H9 (cell line): ENCODE measurements around the gene ADAMTS2. TPM values are rescaled to one million over a fixed set of nuclear protein-coding genes. Genes with fewer than 3 reads are reported as not detected.
A peak's percentile ranks its signal among the peaks of the same experiment; 100 is the strongest.

ENCODE experiments used
- DNase-seq: peaks from one replicate; pipeline ENCODE4 v3.0.0-alpha.2; 2017
- H2AFZ ChIP-seq: one replicate; pipeline ENCODE4 v1.6.1; 2013; ENCODE audit warnings: mild to moderate bottlenecking, low read length, control low read depth, moderate library complexity
- H2AK5ac ChIP-seq: 2 replicates; pipeline ENCODE4 v1.6.1; 2013; ENCODE audit warnings: low read length, control low read depth, mixed read lengths; ENCODE audit not compliant: insufficient read length
- H2BK120ac ChIP-seq: one replicate; pipeline ENCODE4 v1.6.1; 2013; ENCODE audit warnings: low read depth, mild to moderate bottlenecking, low read length, control low read depth, inconsistent platforms; ENCODE audit not compliant: poor library complexity, severe bottlenecking
- H2BK12ac ChIP-seq: 2 replicates; pipeline ENCODE4 v1.6.1; 2013; ENCODE audit warnings: low read length, control low read depth, mixed read lengths, low read depth; ENCODE audit not compliant: insufficient read length
- H2BK15ac ChIP-seq: 2 replicates; pipeline ENCODE4 v1.6.1; 2013; ENCODE audit warnings: low read depth, low read length, control low read depth
- H2BK20ac ChIP-seq: one replicate; pipeline ENCODE4 v1.6.1; 2013; ENCODE audit warnings: low read depth, mild to moderate bottlenecking, low read length, control low read depth, inconsistent platforms; ENCODE audit not compliant: poor library complexity, severe bottlenecking
- H2BK5ac ChIP-seq: 2 replicates; pipeline ENCODE4 v1.6.1; 2013; ENCODE audit warnings: low read length, control low read depth, mixed read lengths; ENCODE audit not compliant: insufficient read length
- H3K14ac ChIP-seq: 2 replicates; pipeline ENCODE4 v1.6.1; 2013; ENCODE audit warnings: low read length, control low read depth; ENCODE audit not compliant: insufficient read depth
- H3K18ac ChIP-seq: 2 replicates; pipeline ENCODE4 v1.6.1; 2013; ENCODE audit warnings: low read depth, mild to moderate bottlenecking, mixed read lengths, low read length, control low read depth; ENCODE audit not compliant: insufficient read length
- H3K23ac ChIP-seq: 2 replicates; pipeline ENCODE4 v1.6.1; 2013; ENCODE audit warnings: low read length, control low read depth, mixed read lengths, low read depth; ENCODE audit not compliant: insufficient read length
- H3K23me2 ChIP-seq: 2 replicates; pipeline ENCODE4 v1.6.1; 2013; ENCODE audit warnings: low read depth, mild to moderate bottlenecking, mixed read lengths, low read length, control low read depth; ENCODE audit not compliant: insufficient read length, poor library complexity, severe bottlenecking
- H3K27ac ChIP-seq: 2 replicates; pipeline ENCODE4 v1.5.1; 2013; ENCODE audit warnings: low read length, control low read depth, mixed read lengths, low read depth; ENCODE audit not compliant: insufficient read length
- H3K27me3 ChIP-seq: 2 replicates; pipeline ENCODE4 v1.6.1; 2013; ENCODE audit warnings: low read length, control low read depth, inconsistent platforms; ENCODE audit not compliant: insufficient read depth
- H3K4ac ChIP-seq: 2 replicates; pipeline ENCODE4 v1.6.1; 2013; ENCODE audit warnings: low read depth, mild to moderate bottlenecking, control low read depth, inconsistent platforms, low read length, moderate library complexity
- H3K4me1 ChIP-seq: 2 replicates; pipeline ENCODE4 v1.6.1; 2013; ENCODE audit warnings: low read length, control low read depth, inconsistent platforms; ENCODE audit not compliant: insufficient read depth
- H3K4me2 ChIP-seq: 2 replicates; pipeline ENCODE4 v1.6.1; 2013; ENCODE audit warnings: low read length, control low read depth, mixed read lengths; ENCODE audit not compliant: insufficient read length, insufficient read depth
- H3K56ac ChIP-seq: 2 replicates; pipeline ENCODE4 v1.6.1; 2013; ENCODE audit warnings: low read depth, mild to moderate bottlenecking, mixed read lengths, low read length, control low read depth; ENCODE audit not compliant: insufficient read length
- H3K79me1 ChIP-seq: 2 replicates; pipeline ENCODE4 v1.6.1; 2013; ENCODE audit warnings: low read depth, mild to moderate bottlenecking, moderate library complexity, low read length, control low read depth, inconsistent platforms; ENCODE audit not compliant: insufficient read depth, poor library complexity, severe bottlenecking
- H3K79me2 ChIP-seq: 2 replicates; pipeline ENCODE4 v1.6.1; 2013; ENCODE audit warnings: low read length, control low read depth, inconsistent platforms; ENCODE audit not compliant: insufficient read depth
- H3K9ac ChIP-seq: 2 replicates; pipeline ENCODE4 v1.6.1; 2013; ENCODE audit warnings: low read length, control low read depth, mixed read lengths; ENCODE audit not compliant: insufficient read length; ENCODE audit errors: extremely low read depth
- H3K9me3 ChIP-seq: one replicate; pipeline ENCODE4 v1.6.1; 2013; ENCODE audit warnings: low read depth, low read length, inconsistent platforms; ENCODE audit not compliant: control insufficient read depth
- H3T11ph ChIP-seq: one replicate; pipeline ENCODE4 v1.6.1; 2013; ENCODE audit warnings: mild to moderate bottlenecking, low read length, control low read depth, inconsistent platforms
- H4K20me1 ChIP-seq: one replicate; pipeline ENCODE4 v1.6.1; 2013; ENCODE audit not compliant: control insufficient read depth, insufficient read length, insufficient read depth
- H4K5ac ChIP-seq: 2 replicates; pipeline ENCODE4 v1.6.1; 2013; ENCODE audit warnings: low read depth, mild to moderate bottlenecking, mixed read lengths, low read length, control low read depth; ENCODE audit not compliant: insufficient read length
- H4K8ac ChIP-seq: replicated peaks from 2 replicates; pipeline ENCODE4 v1.6.1; 2013; ENCODE audit warnings: low read length, control low read depth, mixed read lengths, low read depth; ENCODE audit not compliant: insufficient read length
- H4K91ac ChIP-seq: 2 replicates; pipeline ENCODE4 v1.6.1; 2013; ENCODE audit warnings: low read depth, mild to moderate bottlenecking, moderate library complexity, mixed read lengths, low read length, control low read depth; ENCODE audit not compliant: insufficient read length
- H3K27ac Mint-ChIP-seq, 3 experiments: 2 replicates in 2 of 3; 3 replicates in 1 of 3; pipeline ENCODE4 v1.8.0; 2020 to 2021; ENCODE audit warnings: mixed read lengths in 3 of 3, mild to moderate bottlenecking in 1 of 3, moderate library complexity in 1 of 3
- H3K27me3 Mint-ChIP-seq: 2 replicates; pipeline ENCODE4 v1.8.0; 2021; ENCODE audit warnings: low read depth, mild to moderate bottlenecking, moderate library complexity, mixed read lengths
- H3K36me3 Mint-ChIP-seq, 3 experiments: 2 replicates in 2 of 3; 3 replicates in 1 of 3; pipeline ENCODE4 v1.8.0; 2020 to 2021; ENCODE audit warnings: low read depth in 3 of 3, mixed read lengths in 3 of 3; ENCODE audit not compliant: insufficient read depth in 1 of 3
- H3K4me1 Mint-ChIP-seq, 2 experiments: 2 replicates each; pipeline ENCODE4 v1.8.0; 2020; ENCODE audit warnings: mixed read lengths in 2 of 2
- H3K4me3 Mint-ChIP-seq, 2 experiments: 2 replicates in 1 of 2; 3 replicates in 1 of 2; pipeline ENCODE4 v1.8.0; 2020 to 2021; ENCODE audit warnings: mild to moderate bottlenecking in 2 of 2, mixed read lengths in 2 of 2, moderate library complexity in 1 of 2
- H3K9me3 Mint-ChIP-seq, 2 experiments: 2 replicates in 1 of 2; 3 replicates in 1 of 2; pipeline ENCODE4 v1.8.0; 2020; ENCODE audit warnings: mild to moderate bottlenecking in 2 of 2, mixed read lengths in 2 of 2, moderate library complexity in 1 of 2
- CTCF ChIP-seq: fragments of 200-600 bp; sonication (generic); conservative IDR thresholded peaks from 3 replicates; pipeline ENCODE4 v1.8.0; 2021; ENCODE audit warnings: antibody characterized with exemption, mild to moderate bottlenecking
- WGBS: extraction: QIAGEN DNeasy Blood & Tissue Kit; methylation state at CpG from one replicate; pipeline ENCODE4 v1.1.7; 2013; ENCODE audit warnings: missing lambda C conversion rate, low lambda C conversion rate, mixed read lengths; ENCODE audit not compliant: insufficient read length; ENCODE audit errors: extremely low coverage; 5-methylcytosine and 5-hydroxymethylcytosine counted together
- total RNA-seq: library from RNA; stranded (reverse); gene quantifications from 2 replicates; pipeline ENCODE4 v1.2.1, GENCODE V29; 2021

ADAMTS2 gene
- total RNA-seq, 1 experiment from 2014 or later = 5.4 TPM

- H4K5ac ChIP-seq = no peak overlapping the region
- H3K4me1 ChIP-seq = peaks cover 4% of the 10 kb centered on the region; the same call in 1 of the 2 replicates
- H2BK20ac ChIP-seq = no peak overlapping the region
- no peaks in the 10 kb centered on the region for H3K23me2 ChIP-seq
- no peak overlapping the region for H2AK5ac ChIP-seq
- no peak overlapping the region for H3K56ac ChIP-seq
- no peak overlapping the region for H3K23ac ChIP-seq
- H3K36me3 Mint-ChIP-seq = peaks cover 1 to 5% (median 4%) of the 10 kb centered on the region in 3 experiments; a peak in 5 of 7 replicates
- peaks cover 6 to 11% of the 10 kb centered on the region in 2 experiments; a peak in 4 of 5 replicates for H3K9me3 Mint-ChIP-seq
- H3K4me2 ChIP-seq = no peak overlapping the region
- no peak overlapping the region for H3K14ac ChIP-seq
- H3K27ac Mint-ChIP-seq = no peak overlapping the region
- no peaks in the 10 kb centered on the region for H3K79me1 ChIP-seq
- H4K20me1 ChIP-seq = no peaks in the 10 kb centered on the region
- H4K8ac ChIP-seq = no peak overlapping the region
- no peak overlapping the region for H2BK15ac ChIP-seq
- WGBS = no CpG with 5 or more reads among the region's 14 CpGs
- no peaks in the 10 kb centered on the region for H3K27me3 ChIP-seq
- H3K27me3 Mint-ChIP-seq = peaks cover 3% of the 10 kb centered on the region
- H2BK120ac ChIP-seq = no peak overlapping the region
- no peak overlapping the region for H3K27ac ChIP-seq
- H3K4me1 Mint-ChIP-seq = peaks cover 26 to 29% of the 10 kb centered on the region in 2 experiments
- no peak overlapping the region for H2BK12ac ChIP-seq
- no peak overlapping the region for H2BK5ac ChIP-seq
- no peak overlapping the region for H2AFZ ChIP-seq
- H3K4ac ChIP-seq = no peak overlapping the region
- H3K9ac ChIP-seq = no peak overlapping the region
- no peak overlapping the region for H3K18ac ChIP-seq
- H3T11ph ChIP-seq = no peak overlapping the region
- no peaks in the 10 kb centered on the region for H3K9me3 ChIP-seq
- peak; percentile 7 for DNase-seq
- no peak for TF ChIP-seq CTCF
- no peak overlapping the region for H3K4me3 Mint-ChIP-seq
- H4K91ac ChIP-seq = no peak overlapping the region
- H3K79me2 ChIP-seq = no peaks in the 10 kb centered on the region
These were observed 104.7 kb downstream of the ADAMTS2 start for GRCh38 chr5:179240561-179240960.
